NCI-H2196 (cell line): ENCODE results near the gene ERC2.
A peak's percentile ranks its signal among the peaks of the same experiment; 100 is the strongest.

Experiments used
- DNase-seq: peaks from one replicate; lab custom pipeline; 2025; ENCODE audit not compliant: unreplicated experiment; lab: John Stamatoyannopoulos, UW

Gene ERC2

GRCh38 chr3:55951388-55951787, 516.9 kb downstream of the ERC2 start:
- DNase-seq = no peak

DNA sequence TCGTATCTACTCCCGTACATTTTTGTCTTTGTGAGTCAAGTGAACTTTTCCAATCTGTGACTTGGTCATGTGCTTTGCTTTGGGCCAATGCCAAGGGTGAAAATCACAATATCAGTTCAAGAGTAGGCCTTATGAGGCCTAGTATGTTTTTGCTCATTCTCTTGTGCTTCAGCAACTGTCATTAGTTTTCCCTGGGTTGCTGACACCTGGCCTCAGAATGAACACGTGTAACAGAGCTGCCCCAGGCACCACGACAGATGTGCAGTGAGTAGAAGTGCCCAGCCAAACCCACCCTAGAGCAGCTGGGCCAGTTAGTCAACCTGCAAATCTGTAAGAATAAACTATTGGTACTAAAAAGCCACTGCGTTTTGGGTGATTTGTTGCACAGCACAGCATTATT, 520.9 kb downstream of the ERC2 start:
- DNase-seq = no peak

DNA sequence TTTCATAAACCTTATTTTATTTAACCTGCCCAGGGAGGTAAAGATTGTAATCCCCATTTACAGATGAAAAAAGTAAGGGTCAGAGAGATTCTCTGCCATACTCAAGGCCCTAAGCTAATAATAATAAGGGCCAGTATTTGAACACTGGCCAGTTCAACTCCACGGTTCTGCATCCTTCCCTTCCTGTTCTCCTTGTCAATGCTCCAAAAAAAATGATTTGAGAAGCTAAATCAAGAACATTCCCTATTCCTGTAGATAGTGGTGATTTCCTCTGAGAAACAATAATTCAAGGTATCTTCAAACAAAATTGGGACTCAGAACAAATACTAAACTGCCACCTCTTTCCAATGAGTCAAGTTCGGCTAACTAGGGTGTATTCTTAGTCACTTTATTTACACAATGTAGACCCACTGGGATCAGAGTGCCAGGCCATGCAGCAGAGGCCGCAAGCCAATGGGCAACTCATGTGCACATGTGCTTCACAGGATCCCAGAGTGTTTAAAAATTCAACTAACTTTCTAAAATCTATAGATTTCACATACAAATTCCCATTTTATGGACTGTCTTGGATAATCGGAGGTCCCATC, 521.6 kb downstream of the ERC2 start:
- no peak for DNase-seq

DNA sequence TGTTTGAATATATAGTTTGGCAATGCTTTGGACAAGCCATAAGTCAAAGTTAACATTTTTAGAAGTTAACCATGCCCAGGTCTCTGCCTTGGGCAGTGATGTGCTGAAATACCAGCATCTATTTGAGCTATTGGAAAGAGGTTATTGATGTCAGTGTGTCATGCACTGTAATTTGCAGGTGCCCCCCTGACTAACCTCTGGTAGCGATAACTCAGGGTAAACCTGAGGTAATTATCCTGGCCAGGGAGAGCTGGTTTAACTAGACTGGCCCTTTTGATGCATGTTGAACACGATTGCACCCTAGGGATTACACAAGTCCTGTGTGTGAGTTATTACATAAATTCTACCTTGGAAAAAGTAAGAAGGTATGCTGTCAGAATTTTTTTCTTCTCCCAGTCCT, 525.4 kb downstream of the ERC2 start:
- no peak for DNase-seq

- no peak for DNase-seq
These were observed 529.0 kb downstream of the ERC2 start for GRCh38 chr3:55939287-55939686.

GRCh38 chr3:55937301-55937700, 531.0 kb downstream of the ERC2 start:
- no peak for DNase-seq

GRCh38 chr3:55936549-55937052, 531.7 kb downstream of the ERC2 start:
- no peak for DNase-seq

DNA sequence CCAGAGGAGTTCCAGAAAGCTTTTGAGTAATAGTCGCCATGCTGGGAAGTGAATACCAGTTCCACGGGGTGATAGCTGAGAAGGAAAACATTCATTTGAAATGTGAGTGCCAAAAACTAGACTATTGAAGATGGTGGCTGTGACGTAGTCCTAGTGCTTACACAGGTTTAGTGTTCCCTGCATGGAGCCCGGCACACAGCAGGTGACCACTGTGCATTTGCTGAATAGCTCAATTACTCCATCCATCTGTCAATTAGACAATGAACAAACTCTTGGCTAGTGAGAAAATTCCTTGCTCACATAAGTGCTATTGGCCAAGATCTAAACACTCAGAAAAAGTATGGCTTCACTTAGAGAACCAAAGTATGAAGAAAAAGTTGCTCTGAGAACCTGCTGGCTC, 533.0 kb downstream of the ERC2 start:
- peak; percentile 38 for DNase-seq

GRCh38 chr3:55934771-55935170, 533.5 kb downstream of the ERC2 start:
- DNase-seq = no peak

- no peak for DNase-seq
These were observed 539.0 kb downstream of the ERC2 start for GRCh38 chr3:55929154-55929869.

GRCh38 chr3:55923626-55924025, 544.6 kb downstream of the ERC2 start:
- DNase-seq = no peak

- DNase-seq = no peak
These were observed 545.1 kb downstream of the ERC2 start for GRCh38 chr3:55923207-55923606.

DNA sequence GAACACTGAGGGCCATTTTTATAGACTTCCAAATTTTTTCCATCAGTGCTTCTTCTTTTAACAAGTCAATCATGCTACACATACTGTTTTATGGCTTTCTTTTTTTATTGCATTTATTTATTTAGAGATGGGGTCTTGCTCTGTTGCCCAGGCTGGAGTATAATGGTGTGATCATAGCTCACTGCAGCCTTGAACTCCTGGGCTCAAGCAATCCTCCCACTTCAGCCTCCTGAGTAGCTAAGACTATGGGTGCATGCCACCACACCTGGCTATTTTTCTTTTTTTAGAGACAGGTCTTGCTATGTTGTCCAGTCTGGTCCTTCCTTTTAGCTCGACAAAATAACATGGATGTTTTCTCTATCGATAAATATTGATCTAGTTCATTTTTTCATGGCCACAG, 555.4 kb downstream of the ERC2 start:
- no peak for DNase-seq

GRCh38 chr3:55911266-55911665, 557.0 kb downstream of the ERC2 start:
- DNase-seq = no peak

DNA sequence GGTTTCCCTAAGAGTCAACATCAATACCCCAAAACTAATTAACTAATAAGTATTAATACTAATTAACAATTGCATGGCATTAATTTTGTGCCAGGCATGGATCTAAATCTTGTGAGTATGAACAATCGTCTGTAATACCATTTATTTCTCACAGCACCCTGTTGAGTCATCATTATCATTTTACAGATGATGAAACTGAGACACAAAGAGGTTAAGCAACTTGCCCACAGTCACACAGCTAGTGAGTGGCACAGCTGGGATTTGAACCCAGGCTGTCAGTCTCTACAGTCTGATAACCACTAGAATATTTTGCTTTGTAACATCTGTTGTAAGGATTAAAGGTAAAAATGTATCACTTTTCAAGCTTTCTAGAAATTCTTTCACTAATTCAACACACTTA, 557.7 kb downstream of the ERC2 start:
- DNase-seq = no peak

- DNase-seq = no peak
These were observed 558.9 kb downstream of the ERC2 start for GRCh38 chr3:55909373-55909772.

GRCh38 chr3:55907616-55908015, 560.7 kb downstream of the ERC2 start:
- DNase-seq = no peak

GRCh38 chr3:55906896-55907295, 561.4 kb downstream of the ERC2 start:
- DNase-seq = no peak

DNA sequence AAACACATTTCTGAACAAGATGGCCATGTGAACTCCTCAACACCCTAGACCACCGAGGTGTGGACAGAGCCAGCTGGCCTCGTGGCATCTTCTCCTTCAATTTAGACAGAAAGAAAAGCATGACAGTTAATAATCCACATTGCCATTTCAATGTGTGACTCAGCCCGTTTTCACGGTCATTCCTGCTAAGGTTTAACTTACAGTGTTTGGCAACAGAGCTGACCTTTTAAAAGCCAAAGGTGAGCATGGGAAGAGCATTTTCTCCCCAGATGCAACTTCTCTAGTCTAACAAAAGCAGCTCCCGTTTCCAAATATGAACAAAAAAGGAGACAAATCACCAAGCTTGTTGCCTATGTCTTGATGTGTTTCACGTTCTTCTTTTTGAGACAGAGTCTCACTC, 563.6 kb downstream of the ERC2 start:
- DNase-seq = no peak

GRCh38 chr3:55903680-55904079, 564.6 kb downstream of the ERC2 start:
- no peak for DNase-seq

DNA sequence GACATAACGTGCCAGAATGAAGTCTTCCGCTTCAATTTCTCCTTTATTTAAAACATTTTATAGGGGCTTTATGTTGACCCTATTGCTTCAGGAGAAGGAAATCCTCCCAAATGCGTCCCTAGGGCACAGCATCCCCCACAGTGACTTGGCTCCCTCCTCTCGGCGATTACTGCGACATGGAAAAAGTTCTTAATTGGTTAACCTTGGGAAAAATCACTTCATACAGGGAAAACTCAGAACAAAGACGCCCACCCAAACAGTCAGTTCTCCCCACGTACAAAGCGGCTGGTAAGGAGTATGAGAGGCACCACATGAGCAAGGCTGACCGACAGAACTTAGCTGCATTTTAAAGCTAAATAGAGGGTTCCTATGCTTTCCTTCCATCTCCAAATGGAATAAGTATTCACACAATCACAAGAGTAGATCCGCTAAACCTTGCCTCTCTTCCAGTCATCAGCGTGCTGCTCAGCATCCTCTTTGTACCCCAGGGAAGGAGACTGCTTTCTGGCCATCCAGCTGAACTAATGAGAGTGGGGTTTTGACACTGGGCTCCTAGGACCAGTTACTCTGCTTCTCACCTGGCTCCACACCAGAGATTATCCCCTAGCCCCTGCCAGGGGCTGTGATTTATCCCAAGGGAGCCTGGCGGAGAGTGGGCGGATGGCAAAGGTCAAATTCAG, 565.9 kb downstream of the ERC2 start:
- no peak for DNase-seq

DNA sequence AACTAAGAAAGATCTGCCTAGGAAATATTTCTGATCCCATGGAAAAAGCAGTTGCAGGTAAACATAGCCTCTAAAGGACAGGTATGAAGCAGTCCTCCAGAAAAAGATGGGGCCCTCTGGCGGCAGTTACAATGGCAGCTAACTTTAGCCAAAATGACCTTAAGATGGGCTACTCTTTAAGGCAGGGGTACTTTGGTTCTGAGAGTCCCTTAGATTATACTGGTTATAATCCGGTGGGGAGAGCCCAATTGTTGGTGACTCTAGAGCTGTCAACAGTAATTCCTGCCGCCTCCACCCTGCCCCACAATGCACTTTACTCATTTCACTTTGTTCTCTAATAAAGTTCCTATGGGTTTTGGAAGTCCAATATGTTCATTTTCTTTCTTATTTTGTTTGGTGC, 568.4 kb downstream of the ERC2 start:
- no peak for DNase-seq
